Measurements from ENCODE around the gene ALOXE3.

Gene ALOXE3

GRCh38 chr17:8141045-8141444 lies 22.7 kb upstream of the ALOXE3 start:
- TF ChIP-seq CTCF (conservative IDR thresholded peaks at IDR 0.05; ENCODE audit: low read depth, low read length), result no peak
- no peak overlapping the region for H3K4me3 ChIP-seq (ENCODE audit: low read length)

GRCh38 chr17:8140065-8141029 lies 22.0 kb upstream of the ALOXE3 start:
- no peak for DNase-seq (ENCODE audit: low read depth)
- H3K4me3 ChIP-seq (ENCODE audit: low read length), result no peak overlapping the region
- no peak for TF ChIP-seq CTCF (conservative IDR thresholded peaks at IDR 0.05; ENCODE audit: low read depth, low read length)

More at GRCh38 chr17:8141045-8141444, 22.7 kb upstream of the ALOXE3 start:
- DNase-seq (ENCODE audit: low read depth), result no peak

- peak; percentile 86 for DNase-seq (ENCODE audit: low read depth)
- H3K4me3 ChIP-seq (ENCODE audit: low read length), result peak overlapping the region; percentile 64
- TF ChIP-seq CTCF (conservative IDR thresholded peaks at IDR 0.05; ENCODE audit: low read depth, low read length), result peak; percentile 90
These were observed 20.5 kb upstream of the ALOXE3 start for GRCh38 chr17:8138672-8139371.

GRCh38 chr17:8138374-8138671 lies 20.0 kb upstream of the ALOXE3 start:
- DNase-seq (ENCODE audit: low read depth), result no peak
- TF ChIP-seq CTCF (conservative IDR thresholded peaks at IDR 0.05; ENCODE audit: low read depth, low read length), result no peak
- peak overlapping the region; percentile 53 for H3K4me3 ChIP-seq (ENCODE audit: low read length)

GRCh38 chr17:8137645-8138373 lies 19.5 kb upstream of the ALOXE3 start:
- peak overlapping the region; percentile 53 for H3K4me3 ChIP-seq (ENCODE audit: low read length)
- DNase-seq (ENCODE audit: low read depth), result no peak
- TF ChIP-seq CTCF (conservative IDR thresholded peaks at IDR 0.05; ENCODE audit: low read depth, low read length), result no peak

- TF ChIP-seq CTCF (conservative IDR thresholded peaks at IDR 0.05; ENCODE audit: low read depth, low read length), result no peak
- DNase-seq (ENCODE audit: low read depth), result no peak
- H3K4me3 ChIP-seq (ENCODE audit: low read length), result no peak overlapping the region
These were observed 15.6 kb upstream of the ALOXE3 start for GRCh38 chr17:8133941-8134340.

All from retinal pigment epithelial cell (primary cell).